ENCODE results near the gene PCYOX1L. TPM values are rescaled to one million over a fixed set of nuclear protein-coding genes. Genes with fewer than 3 reads are reported as not detected.

Gene PCYOX1L
- total and polyA plus RNA-seq, 2 of the 8 experiments (the other 6 are each of a cell fraction or from before 2014, with no cell fraction given): 6.8 to 17.2 TPM

DNA sequence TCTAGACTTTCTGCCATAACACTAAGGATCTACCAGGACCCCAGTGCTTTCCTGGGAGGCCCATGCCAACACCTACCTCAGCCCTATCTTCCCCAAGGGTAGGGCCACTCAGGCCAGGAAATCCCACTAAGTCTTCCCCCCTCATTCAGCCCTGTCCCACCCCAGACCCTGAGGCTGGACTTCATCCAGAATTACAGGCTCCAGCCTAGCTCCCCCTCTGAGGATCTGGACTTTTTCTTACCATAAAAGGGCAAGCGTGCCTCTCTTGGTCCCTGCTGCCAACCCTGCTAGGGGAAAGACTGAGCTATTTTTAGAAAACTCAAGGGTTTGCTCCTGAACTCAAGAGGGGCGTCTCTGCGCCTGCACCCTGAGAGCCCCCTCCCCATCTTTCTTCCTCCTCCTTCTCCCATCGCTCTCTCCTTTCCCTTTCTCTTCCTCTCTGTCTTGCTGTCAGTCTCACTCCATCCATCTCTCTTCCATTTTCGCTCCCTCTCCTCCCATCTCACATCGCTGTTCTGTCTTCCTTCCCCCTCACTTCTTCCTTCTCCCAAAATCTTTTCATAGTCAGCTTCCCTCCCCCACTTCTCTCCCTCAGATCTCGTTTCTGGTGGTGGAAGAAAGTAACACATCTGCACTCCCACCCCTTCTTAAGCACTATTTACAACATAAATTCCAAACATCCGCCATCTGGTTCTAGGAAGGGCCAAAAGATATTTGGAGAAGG lies 59.3 kb downstream of the PCYOX1L start (continued):
- TF ChIP-seq, protein P1, sequence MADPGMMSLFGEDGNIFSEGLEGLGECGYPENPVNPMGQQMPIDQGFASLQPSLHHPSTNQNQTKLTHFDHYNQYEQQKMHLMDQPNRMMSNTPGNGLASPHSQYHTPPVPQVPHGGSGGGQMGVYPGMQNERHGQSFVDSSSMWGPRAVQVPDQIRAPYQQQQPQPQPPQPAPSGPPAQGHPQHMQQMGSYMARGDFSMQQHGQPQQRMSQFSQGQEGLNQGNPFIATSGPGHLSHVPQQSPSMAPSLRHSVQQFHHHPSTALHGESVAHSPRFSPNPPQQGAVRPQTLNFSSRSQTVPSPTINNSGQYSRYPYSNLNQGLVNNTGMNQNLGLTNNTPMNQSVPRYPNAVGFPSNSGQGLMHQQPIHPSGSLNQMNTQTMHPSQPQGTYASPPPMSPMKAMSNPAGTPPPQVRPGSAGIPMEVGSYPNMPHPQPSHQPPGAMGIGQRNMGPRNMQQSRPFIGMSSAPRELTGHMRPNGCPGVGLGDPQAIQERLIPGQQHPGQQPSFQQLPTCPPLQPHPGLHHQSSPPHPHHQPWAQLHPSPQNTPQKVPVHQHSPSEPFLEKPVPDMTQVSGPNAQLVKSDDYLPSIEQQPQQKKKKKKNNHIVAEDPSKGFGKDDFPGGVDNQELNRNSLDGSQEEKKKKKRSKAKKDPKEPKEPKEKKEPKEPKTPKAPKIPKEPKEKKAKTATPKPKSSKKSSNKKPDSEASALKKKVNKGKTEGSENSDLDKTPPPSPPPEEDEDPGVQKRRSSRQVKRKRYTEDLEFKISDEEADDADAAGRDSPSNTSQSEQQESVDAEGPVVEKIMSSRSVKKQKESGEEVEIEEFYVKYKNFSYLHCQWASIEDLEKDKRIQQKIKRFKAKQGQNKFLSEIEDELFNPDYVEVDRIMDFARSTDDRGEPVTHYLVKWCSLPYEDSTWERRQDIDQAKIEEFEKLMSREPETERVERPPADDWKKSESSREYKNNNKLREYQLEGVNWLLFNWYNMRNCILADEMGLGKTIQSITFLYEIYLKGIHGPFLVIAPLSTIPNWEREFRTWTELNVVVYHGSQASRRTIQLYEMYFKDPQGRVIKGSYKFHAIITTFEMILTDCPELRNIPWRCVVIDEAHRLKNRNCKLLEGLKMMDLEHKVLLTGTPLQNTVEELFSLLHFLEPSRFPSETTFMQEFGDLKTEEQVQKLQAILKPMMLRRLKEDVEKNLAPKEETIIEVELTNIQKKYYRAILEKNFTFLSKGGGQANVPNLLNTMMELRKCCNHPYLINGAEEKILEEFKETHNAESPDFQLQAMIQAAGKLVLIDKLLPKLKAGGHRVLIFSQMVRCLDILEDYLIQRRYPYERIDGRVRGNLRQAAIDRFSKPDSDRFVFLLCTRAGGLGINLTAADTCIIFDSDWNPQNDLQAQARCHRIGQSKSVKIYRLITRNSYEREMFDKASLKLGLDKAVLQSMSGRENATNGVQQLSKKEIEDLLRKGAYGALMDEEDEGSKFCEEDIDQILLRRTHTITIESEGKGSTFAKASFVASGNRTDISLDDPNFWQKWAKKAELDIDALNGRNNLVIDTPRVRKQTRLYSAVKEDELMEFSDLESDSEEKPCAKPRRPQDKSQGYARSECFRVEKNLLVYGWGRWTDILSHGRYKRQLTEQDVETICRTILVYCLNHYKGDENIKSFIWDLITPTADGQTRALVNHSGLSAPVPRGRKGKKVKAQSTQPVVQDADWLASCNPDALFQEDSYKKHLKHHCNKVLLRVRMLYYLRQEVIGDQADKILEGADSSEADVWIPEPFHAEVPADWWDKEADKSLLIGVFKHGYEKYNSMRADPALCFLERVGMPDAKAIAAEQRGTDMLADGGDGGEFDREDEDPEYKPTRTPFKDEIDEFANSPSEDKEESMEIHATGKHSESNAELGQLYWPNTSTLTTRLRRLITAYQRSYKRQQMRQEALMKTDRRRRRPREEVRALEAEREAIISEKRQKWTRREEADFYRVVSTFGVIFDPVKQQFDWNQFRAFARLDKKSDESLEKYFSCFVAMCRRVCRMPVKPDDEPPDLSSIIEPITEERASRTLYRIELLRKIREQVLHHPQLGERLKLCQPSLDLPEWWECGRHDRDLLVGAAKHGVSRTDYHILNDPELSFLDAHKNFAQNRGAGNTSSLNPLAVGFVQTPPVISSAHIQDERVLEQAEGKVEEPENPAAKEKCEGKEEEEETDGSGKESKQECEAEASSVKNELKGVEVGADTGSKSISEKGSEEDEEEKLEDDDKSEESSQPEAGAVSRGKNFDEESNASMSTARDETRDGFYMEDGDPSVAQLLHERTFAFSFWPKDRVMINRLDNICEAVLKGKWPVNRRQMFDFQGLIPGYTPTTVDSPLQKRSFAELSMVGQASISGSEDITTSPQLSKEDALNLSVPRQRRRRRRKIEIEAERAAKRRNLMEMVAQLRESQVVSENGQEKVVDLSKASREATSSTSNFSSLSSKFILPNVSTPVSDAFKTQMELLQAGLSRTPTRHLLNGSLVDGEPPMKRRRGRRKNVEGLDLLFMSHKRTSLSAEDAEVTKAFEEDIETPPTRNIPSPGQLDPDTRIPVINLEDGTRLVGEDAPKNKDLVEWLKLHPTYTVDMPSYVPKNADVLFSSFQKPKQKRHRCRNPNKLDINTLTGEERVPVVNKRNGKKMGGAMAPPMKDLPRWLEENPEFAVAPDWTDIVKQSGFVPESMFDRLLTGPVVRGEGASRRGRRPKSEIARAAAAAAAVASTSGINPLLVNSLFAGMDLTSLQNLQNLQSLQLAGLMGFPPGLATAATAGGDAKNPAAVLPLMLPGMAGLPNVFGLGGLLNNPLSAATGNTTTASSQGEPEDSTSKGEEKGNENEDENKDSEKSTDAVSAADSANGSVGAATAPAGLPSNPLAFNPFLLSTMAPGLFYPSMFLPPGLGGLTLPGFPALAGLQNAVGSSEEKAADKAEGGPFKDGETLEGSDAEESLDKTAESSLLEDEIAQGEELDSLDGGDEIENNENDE (IDR thresholded peaks at IDR 0.05; ENCODE audit: insufficient replicate concordance, low read length): no peak
- TF ChIP-seq JUND (IDR thresholded peaks at IDR 0.05; ENCODE audit: low read length) (no peak), SRF (IDR thresholded peaks at IDR 0.05; ENCODE audit: low read depth, low read length) (peak; percentile 84)
